Upper lobe of left lung (tissue), 4 donors: ENCODE data around the gene ENTHD1.

Experiments used
- EP300 ChIP-seq, 4 donors: sonication (generic); formaldehyde crosslinking; IDR thresholded peaks; one replicate each; pipeline ENCODE4 v1.5.1; 2017; ENCODE audit warnings: antibody characterized with exemption in 4 of 4, control low read depth in 2 of 4
- POLR2A ChIP-seq, 4 donors: fragments of 450-650 bp; IDR thresholded peaks; one replicate each; pipeline ENCODE4 v1.5.1; 2016 to 2017; ENCODE audit warnings: antibody characterized with exemption in 4 of 4, mild to moderate bottlenecking in 2 of 4
- POLR2AphosphoS5 ChIP-seq, 2 donors: sonication (generic); formaldehyde crosslinking; IDR thresholded peaks; one replicate each; pipeline ENCODE4 v1.5.1; 2017; ENCODE audit warnings: antibody characterized with exemption in 2 of 2
- TF ChIP-seq, protein P1 (sequence below), 6 experiments: fragments of 450-650 bp in 4 of 6; fragments of 200-600 bp in 2 of 6; sonication (generic) in 2 of 6; IDR thresholded peaks; one replicate each; pipeline ENCODE4 v1.5.1; 2016 to 2019; ENCODE audit warnings: antibody characterized with exemption in 6 of 6

DNA sequence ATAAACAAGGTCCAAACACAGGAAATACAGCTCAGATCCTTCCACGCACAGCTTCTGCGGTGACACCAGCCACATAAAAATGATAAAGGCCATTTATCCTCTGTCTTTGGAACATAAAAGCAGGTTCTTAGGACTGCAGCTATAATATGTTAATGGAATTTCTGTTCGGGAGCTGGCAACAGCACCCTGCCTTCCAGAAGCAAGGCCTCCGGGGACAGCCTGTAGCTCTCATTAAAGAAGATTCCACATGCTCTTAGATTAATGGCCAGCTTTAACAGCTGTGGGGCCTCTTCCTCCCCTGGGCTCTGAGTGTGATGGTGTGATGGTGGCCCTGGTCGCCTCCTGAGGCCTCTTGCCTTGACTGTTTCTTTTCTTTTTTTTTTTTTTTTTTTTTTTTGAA lies 185.7 kb downstream of the ENTHD1 start:
- no peak for TF ChIP-seq POLR2A (IDR thresholded peaks at IDR 0.05)
- no peak for TF ChIP-seq POLR2AphosphoS5 (IDR thresholded peaks at IDR 0.05)
- TF ChIP-seq, protein P1, sequence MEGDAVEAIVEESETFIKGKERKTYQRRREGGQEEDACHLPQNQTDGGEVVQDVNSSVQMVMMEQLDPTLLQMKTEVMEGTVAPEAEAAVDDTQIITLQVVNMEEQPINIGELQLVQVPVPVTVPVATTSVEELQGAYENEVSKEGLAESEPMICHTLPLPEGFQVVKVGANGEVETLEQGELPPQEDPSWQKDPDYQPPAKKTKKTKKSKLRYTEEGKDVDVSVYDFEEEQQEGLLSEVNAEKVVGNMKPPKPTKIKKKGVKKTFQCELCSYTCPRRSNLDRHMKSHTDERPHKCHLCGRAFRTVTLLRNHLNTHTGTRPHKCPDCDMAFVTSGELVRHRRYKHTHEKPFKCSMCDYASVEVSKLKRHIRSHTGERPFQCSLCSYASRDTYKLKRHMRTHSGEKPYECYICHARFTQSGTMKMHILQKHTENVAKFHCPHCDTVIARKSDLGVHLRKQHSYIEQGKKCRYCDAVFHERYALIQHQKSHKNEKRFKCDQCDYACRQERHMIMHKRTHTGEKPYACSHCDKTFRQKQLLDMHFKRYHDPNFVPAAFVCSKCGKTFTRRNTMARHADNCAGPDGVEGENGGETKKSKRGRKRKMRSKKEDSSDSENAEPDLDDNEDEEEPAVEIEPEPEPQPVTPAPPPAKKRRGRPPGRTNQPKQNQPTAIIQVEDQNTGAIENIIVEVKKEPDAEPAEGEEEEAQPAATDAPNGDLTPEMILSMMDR (IDR thresholded peaks at IDR 0.05): no peak
- TF ChIP-seq EP300 (IDR thresholded peaks at IDR 0.05): no peak
